ENCODE data around the gene MRPL48. TPM values are rescaled to one million over a fixed set of nuclear protein-coding genes. Genes with fewer than 3 reads are reported as not detected.

Gene MRPL48
- total and polyA plus RNA-seq, 10 of the 15 experiments (the other 5 are each of a cell fraction or from before 2014, with no cell fraction given) = 46.7 to 159 (median 83.4) TPM

DNA sequence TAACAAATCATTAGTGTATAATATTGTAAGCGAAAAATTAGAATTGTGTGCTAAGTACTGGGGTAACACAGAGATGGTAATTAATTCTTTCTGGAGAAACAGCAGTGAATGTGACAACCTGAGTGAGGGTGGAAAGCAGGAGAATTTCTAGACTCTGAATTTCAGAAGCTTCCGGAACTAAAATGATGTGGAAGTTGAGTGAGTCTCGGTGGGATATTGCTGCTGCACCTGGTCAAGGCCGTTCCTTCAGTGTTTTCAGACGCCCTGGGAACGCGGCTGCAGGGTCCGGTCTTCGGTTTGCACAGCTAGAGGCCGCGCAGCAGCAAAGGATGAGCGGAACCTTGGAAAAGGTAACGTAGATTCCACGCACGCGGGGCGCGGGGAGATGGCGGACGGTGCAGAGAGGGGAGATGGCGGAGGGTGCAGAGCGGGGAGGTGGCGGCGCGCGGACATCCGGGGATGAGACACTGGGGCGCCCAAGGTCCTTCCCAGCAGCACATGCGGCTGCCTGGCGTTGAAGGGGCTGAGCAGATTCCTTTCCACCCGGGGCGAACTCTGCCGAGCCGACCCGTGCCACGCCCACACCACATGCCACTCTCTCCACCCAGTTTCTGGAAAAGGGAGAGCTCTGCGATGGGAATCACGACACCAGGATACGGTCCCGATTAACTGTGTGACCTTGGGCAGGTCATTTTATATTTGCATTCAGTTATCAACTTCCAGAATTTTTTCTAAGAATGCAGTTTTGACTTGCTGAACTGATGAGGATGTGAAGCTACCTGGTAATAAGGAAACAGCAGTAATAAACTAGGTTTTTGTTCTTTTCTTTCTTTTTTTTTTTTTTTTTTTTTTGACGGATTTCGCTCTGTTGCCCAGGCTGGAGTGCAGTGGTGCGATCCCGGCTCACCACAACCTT, at the start of gene MRPL48 (continued):
- no peak for TF ChIP-seq CEBPB (IDR thresholded peaks at IDR 0.05; ENCODE audit: borderline replicate concordance in 1 of 2, low read depth in 2 of 2, low read length in 2 of 2)
- no peak for TF ChIP-seq BRCA1 (IDR thresholded peaks at IDR 0.05; ENCODE audit: low read depth, low read length)
- TF ChIP-seq ZNF622 (IDR thresholded peaks at IDR 0.05) = no peak
- peak; percentile 53 for TF ChIP-seq EED (IDR thresholded peaks at IDR 0.05; ENCODE audit: low read depth)
- TF ChIP-seq RB1 (IDR thresholded peaks at IDR 0.05; ENCODE audit: borderline replicate concordance) = peak; percentile 98
- TF ChIP-seq ZNF24 (IDR thresholded peaks at IDR 0.05) = no peak; the same call in 1 of the 2 replicates
- TF ChIP-seq NFXL1 (IDR thresholded peaks at IDR 0.05; ENCODE audit: borderline replicate concordance) = no peak
- TF ChIP-seq IRF4 (IDR thresholded peaks at IDR 0.05; ENCODE audit: low read depth, low read length) = peak; percentile 50
- peak; percentile 77 for TF ChIP-seq FOXK2 (IDR thresholded peaks at IDR 0.05)
- TF ChIP-seq, protein P1, sequence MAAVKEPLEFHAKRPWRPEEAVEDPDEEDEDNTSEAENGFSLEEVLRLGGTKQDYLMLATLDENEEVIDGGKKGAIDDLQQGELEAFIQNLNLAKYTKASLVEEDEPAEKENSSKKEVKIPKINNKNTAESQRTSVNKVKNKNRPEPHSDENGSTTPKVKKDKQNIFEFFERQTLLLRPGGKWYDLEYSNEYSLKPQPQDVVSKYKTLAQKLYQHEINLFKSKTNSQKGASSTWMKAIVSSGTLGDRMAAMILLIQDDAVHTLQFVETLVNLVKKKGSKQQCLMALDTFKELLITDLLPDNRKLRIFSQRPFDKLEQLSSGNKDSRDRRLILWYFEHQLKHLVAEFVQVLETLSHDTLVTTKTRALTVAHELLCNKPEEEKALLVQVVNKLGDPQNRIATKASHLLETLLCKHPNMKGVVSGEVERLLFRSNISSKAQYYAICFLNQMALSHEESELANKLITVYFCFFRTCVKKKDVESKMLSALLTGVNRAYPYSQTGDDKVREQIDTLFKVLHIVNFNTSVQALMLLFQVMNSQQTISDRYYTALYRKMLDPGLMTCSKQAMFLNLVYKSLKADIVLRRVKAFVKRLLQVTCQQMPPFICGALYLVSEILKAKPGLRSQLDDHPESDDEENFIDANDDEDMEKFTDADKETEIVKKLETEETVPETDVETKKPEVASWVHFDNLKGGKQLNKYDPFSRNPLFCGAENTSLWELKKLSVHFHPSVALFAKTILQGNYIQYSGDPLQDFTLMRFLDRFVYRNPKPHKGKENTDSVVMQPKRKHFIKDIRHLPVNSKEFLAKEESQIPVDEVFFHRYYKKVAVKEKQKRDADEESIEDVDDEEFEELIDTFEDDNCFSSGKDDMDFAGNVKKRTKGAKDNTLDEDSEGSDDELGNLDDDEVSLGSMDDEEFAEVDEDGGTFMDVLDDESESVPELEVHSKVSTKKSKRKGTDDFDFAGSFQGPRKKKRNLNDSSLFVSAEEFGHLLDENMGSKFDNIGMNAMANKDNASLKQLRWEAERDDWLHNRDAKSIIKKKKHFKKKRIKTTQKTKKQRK (IDR thresholded peaks at IDR 0.05; ENCODE audit: low read depth, low read length) = no peak
- TF ChIP-seq EP300 (IDR thresholded peaks at IDR 0.05; ENCODE audit: borderline replicate concordance in 1 of 2, control insufficient read depth in 1 of 2, low read depth in 2 of 2, low read length in 2 of 2) = 0 out of 4 replicates have a peak, but pooled peaks of 1 of the 2 experiments have one; percentile 7
- no peak for TF ChIP-seq JUND (IDR thresholded peaks at IDR 0.05; ENCODE audit: low read depth, low read length)
- peak; percentile 68 for TF ChIP-seq NKRF (conservative IDR thresholded peaks at IDR 0.05)
- 0 out of 2 replicates have a peak, but pooled peaks have one; percentile 18 for TF ChIP-seq FOXM1 (IDR thresholded peaks at IDR 0.05; ENCODE audit: low read depth, low read length)
- no peak for TF ChIP-seq ZNF592 (IDR thresholded peaks at IDR 0.05)
- TF ChIP-seq GATAD2B (conservative IDR thresholded peaks at IDR 0.05; ENCODE audit: low read depth) = peak; percentile 69; the same call in 1 of the 2 replicates
- peak; percentile 95 for TF ChIP-seq GABPA (IDR thresholded peaks at IDR 0.05; ENCODE audit: low read depth)
- TF ChIP-seq MTA3 (IDR thresholded peaks at IDR 0.05; ENCODE audit: borderline replicate concordance, low read length) = 0 out of 2 replicates have a peak, but pooled peaks have one; percentile 19
- TF ChIP-seq BHLHE40 (IDR thresholded peaks at IDR 0.05; ENCODE audit: borderline replicate concordance in 1 of 2, low read depth in 2 of 2, low read length in 1 of 2) = peak; percentile 46 to 84; a peak in 3 of 4 replicates
- TF ChIP-seq RFX5 (IDR thresholded peaks at IDR 0.05; ENCODE audit: low read depth, low read length) = no peak
